Lower leg skin (tissue), 4 donors: ENCODE results near the gene YWHAE. TPM values are rescaled to one million over a fixed set of nuclear protein-coding genes. Genes with fewer than 3 reads are reported as not detected.

Source experiments
- DNase-seq, 2 donors: peaks; one replicate each; pipeline ENCODE4 v3.0.0-alpha.2; 2019; ENCODE audit warnings: low spot score in 2 of 2
- H3K4me3 ChIP-seq: fragments of 200-600 bp; sonication (generic); 2 replicates; pipeline ENCODE4 v1.5.1; 2017; ENCODE audit warnings: mild to moderate bottlenecking, low read depth; ENCODE audit not compliant: poor library complexity, severe bottlenecking
- CTCF ChIP-seq, 3 donors: fragments of 450-650 bp; IDR thresholded peaks; one replicate each; pipeline ENCODE4 v1.5.1; 2016; ENCODE audit warnings: antibody characterized with exemption in 3 of 3, mild to moderate bottlenecking in 3 of 3, moderate library complexity in 2 of 3
- POLR2A ChIP-seq, 2 donors: fragments of 450-650 bp; IDR thresholded peaks; one replicate each; pipeline ENCODE4 v1.6.1; 2016 to 2017; ENCODE audit warnings: antibody characterized with exemption in 2 of 2, mild to moderate bottlenecking in 1 of 2, moderate library complexity in 1 of 2
- WGBS, 2 donors: methylation state at CpG; one replicate each; pipeline ENCODE4 v1.1.5; 2018; 5-methylcytosine and 5-hydroxymethylcytosine counted together
- intact Hi-C: fragments of 100-400 bp; cut with DNase I; formaldehyde crosslinking; loops from one replicate; pipeline ENCODE4 v1.15.0; 2023; ENCODE audit warnings: low total_unique reads
- total RNA-seq, 4 donors: library from RNA; depleted of rRNA; stranded (reverse); fragments of >200 nt; gene quantifications; one replicate each; pipeline ENCODE4 v1.1.0, GENCODE V29; 2016

Gene YWHAE
- total RNA-seq, 4 donors from 2014 or later = 431 to 648 (median 506) TPM

GRCh38 chr17:1302761-1303160 is 97.3 kb downstream of the YWHAE start:
- WGBS, 2 donors = 80 to 87% methylated on average over 18 of the region's 18 CpGs
- TF ChIP-seq POLR2A (IDR thresholded peaks at IDR 0.05) = no peak
- TF ChIP-seq CTCF (IDR thresholded peaks at IDR 0.05) = no peak
- no peak overlapping the region for H3K4me3 ChIP-seq
- DNase-seq = no peak
- intact Hi-C loops = no loop called here

GRCh38 chr17:1301546-1301945 is 98.5 kb downstream of the YWHAE start:
- no peak overlapping the region for H3K4me3 ChIP-seq
- no peak for TF ChIP-seq CTCF (IDR thresholded peaks at IDR 0.05)
- no peak for TF ChIP-seq POLR2A (IDR thresholded peaks at IDR 0.05)
- 62 to 73% methylated on average over 14 of the region's 14 CpGs for WGBS, 2 donors
- intact Hi-C loops = no loop called here
- DNase-seq = no peak

- 80 to 92% methylated on average over 16 to 17 of the region's 17 CpGs for WGBS, 2 donors
- no peak overlapping the region for H3K4me3 ChIP-seq
- TF ChIP-seq POLR2A (IDR thresholded peaks at IDR 0.05) (no peak), CTCF (IDR thresholded peaks at IDR 0.05) (no peak)
- no peak for DNase-seq
- intact Hi-C loops = no loop called here
These were observed 99.6 kb downstream of the YWHAE start for GRCh38 chr17:1300371-1300905.

- H3K4me3 ChIP-seq = no peak overlapping the region
- 70 to 79% methylated on average over 19 to 22 of the region's 22 CpGs for WGBS, 2 donors
- intact Hi-C loops = no loop called here
- no peak for TF ChIP-seq CTCF (IDR thresholded peaks at IDR 0.05)
- TF ChIP-seq POLR2A (IDR thresholded peaks at IDR 0.05) = no peak
- no peak for DNase-seq
These were observed 100.3 kb downstream of the YWHAE start for GRCh38 chr17:1299552-1300370.

GRCh38 chr17:1298606-1299005 is 101.4 kb downstream of the YWHAE start:
- H3K4me3 ChIP-seq = no peak overlapping the region
- 12 to 14% methylated on average over 9 to 23 of the region's 24 CpGs for WGBS, 2 donors
- no peak for TF ChIP-seq POLR2A (IDR thresholded peaks at IDR 0.05)
- no peak for TF ChIP-seq CTCF (IDR thresholded peaks at IDR 0.05)
- intact Hi-C loops = no loop called here
- DNase-seq = no peak

Other genes starting within 250 kb of the YWHAE start
- 10 to 100 TPM; 60.9 to 98.8 (median 88.3) TPM for gene ABR, start 220.2 kb downstream of the YWHAE start, total RNA-seq
- gene BHLHA9, start 129.8 kb downstream of the YWHAE start, total RNA-seq = not detected
- 1 to 10 TPM in 3 of 4 donors, under 1 TPM in 1; 0.78 to 5.4 (median 3.2) TPM for gene TRARG1, start 120.6 kb downstream of the YWHAE start, total RNA-seq
- gene CRK, start 56.0 kb upstream of the YWHAE start, total RNA-seq = 10 to 100 TPM; 48.2 to 70.0 (median 50.7) TPM
- gene MYO1C, start 92.5 kb upstream of the YWHAE start, total RNA-seq = 100 to 1,000 TPM in 1 of 4 donors, 10 to 100 TPM in 3; 71.3 to 101 (median 84.8) TPM
- 100 to 1,000 TPM; 101 to 172 (median 134) TPM for gene INPP5K, start 116.4 kb upstream of the YWHAE start, total RNA-seq
- gene PITPNA, start 162.6 kb upstream of the YWHAE start, total RNA-seq = 10 to 100 TPM; 45.0 to 53.1 (median 45.2) TPM
- 10 to 100 TPM in 2 of 4 donors, 1 to 10 TPM in 2; 5.6 to 14.5 (median 9.6) TPM for gene SLC43A2, start 228.6 kb upstream of the YWHAE start, total RNA-seq
- gene SCARF1, start 245.5 kb upstream of the YWHAE start, total RNA-seq = 10 to 100 TPM in 1 of 4 donors, 1 to 10 TPM in 3; 4.9 to 10.0 (median 9.1) TPM
- gene RILP, start 249.6 kb upstream of the YWHAE start, total RNA-seq = 10 to 100 TPM; 17.0 to 32.7 (median 19.5) TPM